ENCODE measurements around the gene AGMO.
A peak's percentile ranks its signal among the peaks of the same experiment; 100 is the strongest.

AGMO gene

DNA sequence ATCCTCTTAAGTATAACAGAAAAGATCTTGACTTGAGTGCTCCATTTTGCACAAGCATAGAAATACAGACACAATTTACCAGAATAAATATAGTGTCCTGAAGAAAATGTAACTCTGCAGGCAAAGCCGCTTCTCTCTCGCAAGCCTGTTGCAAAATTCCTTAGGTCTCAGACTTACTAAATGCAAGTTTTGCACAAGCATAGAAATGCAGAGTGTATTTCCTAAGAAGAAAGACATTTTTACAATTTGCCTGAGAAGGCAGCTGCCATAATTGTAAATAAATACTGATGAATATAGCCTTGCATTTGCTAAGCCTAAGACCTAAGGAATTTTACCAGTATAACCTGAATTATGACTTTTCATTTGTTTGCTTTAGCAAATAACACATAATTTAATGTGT lies 67.1 kb downstream of the AGMO start:
- no peak for DNase-seq

DNA sequence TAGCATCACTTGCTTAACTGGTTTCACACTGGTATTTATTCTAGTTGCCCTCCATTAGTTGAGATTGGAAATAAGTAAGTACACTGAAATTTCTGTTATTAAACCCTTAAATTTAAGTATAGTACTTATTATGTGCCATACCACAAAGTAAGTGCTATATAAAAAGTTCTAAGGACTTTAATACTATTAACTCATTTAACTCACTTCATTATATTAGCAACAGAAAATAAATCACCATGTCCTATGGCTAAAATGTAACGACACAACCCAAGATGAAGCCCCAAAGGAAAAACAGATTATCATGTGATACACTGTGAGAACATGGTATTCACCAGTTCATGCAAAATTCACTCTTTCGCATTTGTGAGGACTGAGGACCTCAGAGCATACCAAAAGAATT lies 70.5 kb downstream of the AGMO start:
- DNase-seq, result no peak

GRCh38 chr7:15490291-15490690 lies 71.5 kb downstream of the AGMO start:
- no peak for DNase-seq

DNA sequence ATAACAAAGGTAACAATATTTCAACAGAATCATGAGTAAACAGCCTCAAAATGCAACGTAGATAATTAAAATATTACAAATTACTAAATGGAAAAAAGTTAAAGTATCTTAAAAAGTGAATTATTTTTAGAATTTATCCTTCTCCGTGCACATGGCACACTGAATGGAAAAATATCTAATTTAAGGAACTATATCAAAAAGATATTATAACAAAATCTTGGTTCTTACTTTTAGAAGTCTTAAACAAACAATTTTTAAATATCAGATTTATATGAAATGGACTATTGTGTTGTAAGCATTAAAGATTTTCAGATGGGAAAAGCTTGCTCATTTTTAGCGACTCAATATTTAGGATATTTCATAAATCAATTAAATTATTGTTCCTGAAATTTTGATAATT lies 72.0 kb downstream of the AGMO start:
- no peak for DNase-seq

DNA sequence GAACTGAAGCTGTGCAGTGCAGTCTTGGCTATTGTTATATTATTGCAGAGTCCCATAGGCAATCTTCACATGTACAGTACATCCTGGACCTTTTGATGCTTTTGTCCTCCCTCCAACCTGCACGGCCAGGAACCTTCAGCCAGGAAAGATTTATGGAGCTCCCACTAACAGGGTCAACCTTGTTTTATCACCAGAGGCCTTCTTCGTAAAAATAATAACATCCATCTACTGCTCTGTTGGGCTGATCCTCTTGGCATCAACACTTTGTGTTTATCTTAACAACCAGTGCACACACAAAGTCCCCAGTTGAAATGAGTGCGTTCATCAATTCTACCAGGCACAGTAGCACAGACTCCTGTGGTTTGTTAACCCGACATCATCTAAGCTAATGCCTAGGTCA lies 72.4 kb downstream of the AGMO start:
- no peak for DNase-seq

DNA sequence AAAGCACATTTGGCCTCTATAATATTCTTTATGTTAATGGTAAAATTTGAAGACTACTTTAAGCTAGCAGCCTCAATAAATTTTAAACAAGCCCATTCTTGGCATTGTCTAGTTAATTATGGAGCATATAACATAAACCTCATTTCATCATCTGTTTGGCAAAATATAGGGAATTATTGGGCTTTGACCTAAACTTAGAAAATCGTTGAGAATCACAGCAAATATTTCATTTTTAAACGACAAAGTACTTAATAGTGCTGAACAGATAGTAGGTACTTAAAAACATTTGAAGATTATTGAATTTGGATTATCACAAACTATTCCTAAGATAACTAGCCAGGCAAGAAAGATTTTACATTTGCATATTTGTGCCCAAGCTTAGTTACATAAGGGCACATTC lies 73.4 kb downstream of the AGMO start:
- DNase-seq, result no peak

DNA sequence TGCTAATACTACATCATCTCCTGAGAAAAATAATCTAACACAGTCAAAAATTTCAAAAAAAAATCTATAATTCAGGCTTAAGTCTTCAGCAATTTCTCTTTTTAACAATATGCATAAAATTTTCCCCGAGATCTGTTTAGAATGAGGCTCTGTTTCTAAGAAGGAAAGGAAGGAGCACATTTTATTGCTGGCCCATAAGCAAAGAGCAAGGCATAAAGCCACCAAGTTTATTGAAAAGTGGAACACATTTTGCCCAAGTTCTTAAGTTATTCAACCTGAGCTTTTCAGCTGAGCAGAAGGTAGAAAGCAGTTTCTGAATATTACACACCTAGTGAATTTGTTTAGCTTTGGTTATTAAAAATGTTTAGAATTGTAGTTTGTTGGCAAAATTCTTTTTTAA lies 73.9 kb downstream of the AGMO start:
- DNase-seq, result no peak

DNA sequence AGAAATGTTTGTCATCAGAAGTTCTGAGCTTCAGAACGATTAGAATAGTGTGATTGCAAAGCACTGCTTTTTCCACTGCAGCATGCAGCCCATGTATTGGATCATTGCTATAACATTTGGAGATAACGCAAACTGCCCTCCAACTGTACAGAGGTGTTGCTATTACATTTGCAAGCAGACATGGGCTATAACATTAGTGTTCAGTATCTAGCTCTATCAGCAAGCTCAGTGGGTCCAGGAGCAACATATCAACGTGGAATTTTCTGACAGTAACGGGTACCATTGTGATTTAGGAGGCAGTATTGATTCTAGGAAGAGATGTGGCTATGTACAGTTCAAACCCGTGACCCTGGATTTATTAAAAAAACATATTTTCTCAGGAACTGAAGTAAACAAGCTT lies 75.8 kb downstream of the AGMO start:
- DNase-seq, result no peak

DNA sequence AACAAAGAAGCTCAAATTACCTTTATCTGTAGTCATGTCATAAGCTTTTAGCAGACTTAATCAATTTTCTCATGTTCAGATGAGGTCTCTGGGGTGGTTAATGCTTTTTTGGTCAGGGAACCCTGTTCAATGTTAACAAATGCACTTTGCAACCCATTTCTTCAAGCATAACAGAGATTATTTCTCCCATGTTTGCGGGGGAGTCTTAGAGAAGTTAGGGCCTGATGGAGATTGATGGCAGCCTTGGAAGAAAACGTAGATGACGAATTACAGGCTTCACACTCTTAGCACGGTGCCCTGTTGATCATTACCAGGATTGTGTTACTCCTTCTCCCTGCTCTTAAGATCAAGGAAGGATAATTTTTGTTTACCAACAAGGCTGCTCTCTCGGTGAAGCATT lies 76.4 kb downstream of the AGMO start:
- DNase-seq, result no peak

- no peak for DNase-seq
Observed at GRCh38 chr7:15481132-15481531, 80.7 kb downstream of the AGMO start.

DNA sequence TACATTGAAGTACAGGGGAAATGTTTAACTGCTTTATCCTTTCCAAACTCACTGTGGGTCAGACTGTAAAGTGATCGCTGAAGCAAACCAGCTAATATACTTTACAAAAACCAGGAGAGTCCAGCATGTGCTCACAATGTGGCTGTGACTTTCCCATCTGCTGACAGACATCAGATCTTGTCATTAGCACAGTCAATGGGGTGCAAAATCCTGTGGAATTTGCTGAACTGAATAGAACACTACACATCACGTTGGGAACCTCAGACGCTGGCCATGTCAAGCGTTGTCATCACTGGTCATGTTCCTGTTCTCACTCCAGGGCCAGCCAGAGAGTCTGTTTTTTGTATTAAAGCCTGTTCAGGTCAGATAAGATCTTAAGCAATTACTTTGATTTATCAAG lies 83.4 kb downstream of the AGMO start:
- DNase-seq, result peak; percentile 10

GRCh38 chr7:15476531-15476918 lies 85.3 kb downstream of the AGMO start:
- DNase-seq, result no peak

DNA sequence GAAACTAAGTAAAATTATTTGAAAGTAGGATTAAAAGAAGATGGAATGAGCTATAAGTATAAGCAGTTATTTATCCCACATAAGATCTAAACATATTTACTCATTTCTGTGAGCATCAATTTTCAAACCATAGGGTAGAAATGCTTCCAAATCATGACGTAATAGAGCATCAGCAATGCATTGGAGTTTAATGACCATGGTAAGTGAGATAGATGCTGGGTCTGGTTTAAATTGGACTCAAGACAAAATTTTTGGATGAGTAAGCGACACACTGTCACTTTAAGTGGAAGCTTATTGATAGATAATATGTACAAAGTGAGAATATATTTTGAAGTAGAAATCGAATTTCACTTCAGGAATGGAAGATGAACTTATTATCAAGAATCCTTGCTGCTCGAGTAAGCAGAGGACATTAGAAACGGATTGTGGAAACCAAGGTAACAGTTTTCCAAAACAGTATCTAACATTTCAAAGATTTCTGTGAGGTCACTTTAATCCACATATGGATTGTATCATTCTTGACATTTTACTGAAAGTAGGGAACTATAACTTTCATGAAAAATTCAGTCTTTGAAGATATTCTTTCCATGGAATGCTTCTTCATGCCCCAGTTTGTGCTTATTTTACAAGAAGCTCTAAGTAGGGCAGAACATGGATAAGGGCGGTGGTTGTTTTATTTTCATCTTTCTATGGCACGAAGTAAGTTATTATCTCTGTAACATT lies 85.8 kb downstream of the AGMO start:
- no peak for DNase-seq

DNA sequence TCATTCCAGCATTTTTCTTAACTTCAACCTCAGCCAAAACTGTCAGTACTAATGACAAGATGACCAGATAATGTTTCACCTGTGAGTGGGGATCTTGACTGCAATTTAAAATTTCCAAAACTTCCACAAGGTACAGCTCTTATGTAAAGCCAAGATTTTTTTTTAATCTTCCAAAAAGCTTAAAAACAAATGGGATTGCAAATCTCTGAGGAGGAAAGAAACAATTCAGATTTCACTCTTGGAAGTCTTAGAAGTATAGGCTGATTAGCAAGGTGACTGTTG lies 90.2 kb downstream of the AGMO start:
- DNase-seq, result no peak

DNA sequence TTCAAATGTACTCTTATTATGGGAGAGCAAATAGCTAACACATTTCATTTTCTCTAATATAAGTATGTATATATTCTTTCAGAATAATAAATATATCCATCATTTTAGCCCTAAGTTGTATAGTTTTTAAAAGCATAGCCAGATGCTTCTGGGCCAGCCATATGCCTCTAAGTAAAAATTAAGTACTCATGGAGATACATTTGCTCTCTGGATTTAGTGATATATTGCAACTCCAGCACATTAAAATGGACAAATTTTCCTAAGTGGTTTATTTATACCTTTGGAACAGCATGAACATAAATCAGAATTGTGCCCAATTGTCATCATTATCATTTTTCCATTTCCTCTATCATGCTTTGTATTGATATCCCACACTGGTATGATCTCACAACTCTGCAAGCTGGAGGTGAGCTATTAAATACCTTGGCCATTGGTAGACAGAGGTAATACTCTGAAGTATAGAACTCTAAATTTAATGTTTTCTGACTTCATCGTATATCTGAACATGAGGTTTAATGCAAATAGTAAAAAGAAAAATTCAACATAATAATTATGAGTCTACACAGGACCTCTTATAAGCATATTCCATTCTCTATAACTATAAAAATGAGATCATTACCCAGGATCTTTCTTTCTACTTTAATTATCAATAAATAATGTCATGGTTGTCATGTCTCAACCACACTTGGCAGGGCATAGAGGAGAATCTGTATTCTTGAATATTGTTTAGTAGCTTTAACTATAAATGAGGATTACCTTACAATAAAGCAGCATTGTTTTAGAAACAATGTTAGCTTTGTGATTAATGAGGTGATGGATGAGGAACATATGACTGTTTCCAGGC lies 90.8 kb downstream of the AGMO start:
- DNase-seq, result no peak

GRCh38 chr7:15464667-15465121 lies 97.1 kb downstream of the AGMO start:
- DNase-seq, result no peak

DNA sequence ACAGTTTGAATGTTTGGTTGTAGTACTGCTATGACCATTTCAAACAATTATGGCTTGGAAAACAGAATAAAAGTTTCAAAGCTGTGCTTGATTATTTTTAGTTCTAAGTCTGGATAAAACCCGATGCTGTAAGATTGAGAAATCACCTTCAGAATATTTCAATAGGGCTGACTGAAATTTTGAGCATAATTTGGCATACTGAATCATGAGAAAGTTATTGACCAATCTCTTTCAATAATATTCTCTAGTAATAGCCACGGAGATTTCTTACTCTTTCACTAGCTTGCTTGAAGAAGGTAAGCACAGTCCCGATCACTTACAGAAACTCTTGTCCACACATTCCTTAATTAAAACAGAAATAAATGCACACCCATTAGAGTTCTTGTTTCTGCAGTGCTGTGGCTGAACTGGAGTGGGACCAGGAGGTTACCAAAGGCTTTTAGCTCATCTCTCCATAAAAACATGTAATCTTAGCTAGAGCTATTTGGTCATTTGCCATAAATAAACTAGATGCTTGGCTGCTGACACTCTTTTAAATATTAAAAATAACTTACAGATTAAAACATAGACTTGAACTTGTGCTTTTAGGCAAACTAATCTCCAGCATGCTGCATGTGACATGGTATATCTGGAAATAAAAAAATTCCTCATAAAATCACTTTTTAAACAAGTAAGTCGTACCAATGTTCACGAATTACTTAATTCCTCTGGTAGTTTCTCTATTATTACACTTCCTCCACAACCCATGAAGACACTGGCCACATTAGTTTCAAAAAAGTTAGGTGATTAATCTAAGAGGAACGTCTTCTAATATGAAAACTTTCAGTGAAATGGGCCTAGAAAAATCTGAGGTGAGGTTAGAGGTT lies 97.8 kb downstream of the AGMO start:
- DNase-seq, result no peak

DNA sequence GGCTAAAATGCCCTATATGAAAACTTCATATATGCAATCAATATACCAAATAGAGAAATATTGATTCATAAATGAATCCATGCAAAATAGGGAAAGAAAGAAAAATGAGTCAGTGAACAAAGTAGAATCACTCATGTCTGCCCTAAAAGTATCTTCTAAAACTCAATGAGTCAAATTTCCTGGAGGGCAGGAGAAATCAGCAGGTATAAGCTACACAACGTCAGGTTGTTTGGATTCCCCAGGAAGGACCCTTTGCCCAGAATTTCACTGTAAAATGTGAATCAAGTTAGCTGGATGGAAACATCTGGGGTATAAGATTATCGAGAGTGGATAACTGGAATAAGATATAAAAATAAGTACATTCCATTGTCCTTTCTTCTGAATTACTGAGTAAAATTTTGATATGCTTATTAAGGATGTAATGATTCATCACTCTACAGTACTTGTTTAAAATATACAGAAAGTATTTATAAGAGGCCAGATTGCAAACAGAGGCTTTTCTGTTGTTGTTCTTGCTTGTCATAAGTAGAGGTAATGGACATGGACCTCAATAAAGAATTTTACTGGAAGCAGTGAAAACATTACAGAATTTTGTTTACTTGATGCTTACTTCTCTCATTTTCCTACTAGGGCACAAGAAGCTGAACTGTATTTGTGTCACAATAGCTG lies 99.0 kb downstream of the AGMO start:
- no peak for DNase-seq

DNA sequence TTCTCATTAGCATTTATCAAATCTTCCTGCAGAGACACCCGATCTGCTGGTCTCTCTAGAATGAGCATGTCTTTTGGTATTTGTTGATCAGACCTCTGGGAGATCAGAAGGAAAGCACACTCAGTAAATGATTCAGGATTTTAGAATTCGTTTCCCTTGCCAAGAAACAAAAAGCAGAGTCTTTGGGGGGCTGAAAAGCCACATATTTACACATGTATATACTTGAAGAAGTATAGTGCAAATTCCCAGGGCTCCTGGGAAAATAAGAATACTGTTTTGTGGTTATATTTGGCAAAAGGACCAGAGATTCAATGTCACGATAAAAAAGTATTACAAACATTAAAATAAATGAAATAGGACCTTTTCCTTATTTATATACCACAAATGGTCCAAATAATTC lies 100.2 kb downstream of the AGMO start:
- peak; percentile 30 for DNase-seq

GRCh38 chr7:15459018-15459615 lies 102.7 kb downstream of the AGMO start:
- DNase-seq, result peak; percentile 67

- no peak for DNase-seq
Observed at GRCh38 chr7:15457990-15458955, 103.5 kb downstream of the AGMO start.

DNA sequence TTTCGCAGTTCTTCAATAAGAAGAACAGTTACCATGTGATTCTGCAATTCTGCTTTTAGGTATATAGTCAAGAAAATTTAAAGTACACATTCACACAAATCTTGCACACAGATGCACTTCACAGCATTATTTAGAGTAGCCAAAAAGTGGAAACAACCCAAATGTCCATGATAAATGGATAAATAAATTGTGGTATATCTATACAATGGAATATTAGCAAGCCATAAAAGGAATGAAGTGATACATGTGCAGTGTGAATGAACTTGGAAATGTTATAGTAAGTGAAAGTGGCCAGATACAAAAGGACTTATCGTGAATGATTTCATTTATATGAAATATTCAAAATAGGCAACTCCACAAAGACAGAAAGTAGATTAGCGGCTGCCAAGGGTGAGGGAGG lies 109.1 kb downstream of the AGMO start:
- no peak for DNase-seq

Data from NCI-H2171 treated with DMSO at 0.1 percent for 48 hours (cell line).